NCI-H226 (cell line): ENCODE measurements around the gene RRP1.

Experiments
- DNase-seq: peaks from one replicate; pipeline ENCODE4 v3.0.0-alpha.2; 2015

Gene RRP1

GRCh38 chr21:43789276-43790009 lies at the start of gene RRP1:
Gene RRP1 (plus strand): TSS chr21:43789577. CDS start chr21:43789630, 53 bp downstream.
- peak; percentile 74 for DNase-seq

- no peak for DNase-seq
These were observed 49.5 kb upstream of the RRP1 start for GRCh38 chr21:43739621-43740435.

- DNase-seq, result peak; percentile 61
These were observed 48.8 kb upstream of the RRP1 start for GRCh38 chr21:43740497-43741156.

GRCh38 chr21:43741423-43742096 lies 47.8 kb upstream of the RRP1 start:
- DNase-seq, result no peak

GRCh38 chr21:43743947-43744346 lies 45.4 kb upstream of the RRP1 start:
- DNase-seq, result no peak

GRCh38 chr21:43744725-43745124 lies 44.7 kb upstream of the RRP1 start:
- DNase-seq, result no peak

- DNase-seq, result no peak
These were observed 43.4 kb upstream of the RRP1 start for GRCh38 chr21:43745772-43746517.

- no peak for DNase-seq
These were observed 40.8 kb upstream of the RRP1 start for GRCh38 chr21:43748622-43749021.

GRCh38 chr21:43749651-43750262 lies 39.6 kb upstream of the RRP1 start:
- no peak for DNase-seq

- no peak for DNase-seq
These were observed 38.9 kb upstream of the RRP1 start for GRCh38 chr21:43750339-43751033.

GRCh38 chr21:43751955-43752591 lies 37.3 kb upstream of the RRP1 start:
- no peak for DNase-seq

- DNase-seq, result no peak
These were observed 36.5 kb upstream of the RRP1 start for GRCh38 chr21:43752758-43753438.

- DNase-seq, result no peak
These were observed 36.0 kb upstream of the RRP1 start for GRCh38 chr21:43753439-43753799.

GRCh38 chr21:43754948-43755781 lies 34.2 kb upstream of the RRP1 start:
- DNase-seq, result no peak

GRCh38 chr21:43755820-43756594 lies 33.4 kb upstream of the RRP1 start:
- DNase-seq, result no peak

- no peak for DNase-seq
These were observed 31.8 kb upstream of the RRP1 start for GRCh38 chr21:43757601-43758000.

- no peak for DNase-seq
These were observed 31.2 kb upstream of the RRP1 start for GRCh38 chr21:43758111-43758641.

- DNase-seq, result no peak
These were observed 30.6 kb upstream of the RRP1 start for GRCh38 chr21:43758811-43759210.
